GM18511 (cell line): Measurements from ENCODE around the gene DLEC1.
"Not testable (repeated sequence)": the region's sequence is repeated elsewhere in the genome, so short reads cannot be mapped to it uniquely, and the experiment has no call there.

Experiments used
- ATAC-seq: cut with Tn5 transposase; IDR thresholded peaks from one replicate; pipeline ENCODE4 v1.9.1; 2021; ENCODE audit warnings: mild to moderate bottlenecking, moderate library complexity; ENCODE audit not compliant: unreplicated experiment

The DLEC1 gene

DNA sequence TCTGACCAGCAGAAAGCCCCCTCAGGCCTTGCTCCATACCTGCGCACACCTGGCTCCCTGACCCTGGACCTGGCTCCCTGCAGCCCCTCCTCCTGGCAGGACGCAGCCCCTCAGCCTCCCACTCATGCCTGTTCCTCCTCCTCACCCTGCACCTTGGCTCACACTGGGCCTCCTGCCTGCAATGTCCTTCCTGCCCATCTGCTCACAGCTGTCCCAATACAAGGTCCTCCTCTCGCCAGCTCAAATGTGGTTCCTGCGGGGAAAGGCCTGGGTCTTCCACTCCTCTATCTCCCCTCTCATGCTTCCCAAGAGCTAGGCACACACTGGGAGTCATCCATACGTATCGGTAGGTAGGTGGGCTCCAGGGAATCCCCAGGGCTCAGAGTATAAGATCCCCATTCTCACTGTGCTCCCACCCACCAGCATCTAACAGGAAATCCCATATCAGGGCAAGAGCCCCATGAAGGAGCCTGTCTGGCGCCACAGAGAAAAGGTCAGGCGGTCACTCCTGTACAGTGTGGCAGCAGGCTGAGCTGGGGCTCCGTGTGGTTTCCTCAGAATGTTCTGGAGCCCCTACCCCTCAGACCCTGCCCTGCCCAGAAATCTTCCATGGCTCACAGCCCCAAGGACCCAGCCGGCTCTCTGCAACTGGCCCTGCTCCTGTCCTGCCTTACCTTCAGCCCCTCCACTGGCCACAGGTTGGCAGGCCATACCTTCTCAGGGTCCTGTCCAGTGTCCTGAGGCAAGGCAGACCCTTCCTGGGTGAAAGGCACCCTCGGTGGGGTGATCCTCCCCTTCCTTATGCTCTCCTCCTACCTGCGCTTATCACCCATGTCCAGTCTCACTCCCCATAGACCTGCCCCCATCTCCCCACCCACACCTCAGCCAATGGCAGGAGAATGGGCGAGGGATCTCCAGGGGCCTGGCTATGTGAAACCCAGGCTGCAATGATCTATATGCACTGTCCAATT, 20.4 kb upstream of the DLEC1 start:
- no peak for ATAC-seq

DNA sequence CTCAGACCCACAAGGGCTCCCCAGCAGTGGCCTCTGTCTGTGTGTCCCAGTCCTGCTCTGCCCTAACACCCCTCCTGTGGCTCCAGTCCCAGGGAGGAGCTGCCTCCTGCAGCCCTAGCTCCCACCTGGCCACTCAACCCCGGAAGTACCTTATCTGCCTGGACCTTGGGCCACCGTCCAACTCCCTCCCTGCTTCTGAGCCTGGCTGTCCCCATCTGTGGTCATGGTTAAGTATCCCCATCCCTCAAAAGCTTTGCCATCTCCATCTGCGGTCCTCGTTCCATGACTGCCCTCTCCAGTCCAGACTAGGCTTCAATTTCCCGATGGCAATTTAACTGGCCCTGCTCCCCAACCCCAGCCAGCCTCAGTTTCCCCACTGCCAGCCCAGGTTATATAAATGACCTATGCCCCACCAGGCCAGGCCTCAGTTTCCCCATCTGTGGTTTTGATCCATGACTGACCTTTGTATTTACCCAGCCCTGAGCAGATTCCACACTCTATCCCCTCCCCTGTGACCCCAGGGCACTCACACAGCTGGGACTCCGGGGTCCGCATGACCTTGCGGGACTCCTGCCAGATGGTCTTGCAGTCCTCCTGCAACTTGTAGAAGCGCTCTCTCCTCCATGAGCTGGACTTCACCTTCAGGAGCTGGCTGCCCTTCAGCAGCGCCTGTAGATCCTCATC, 19.2 kb upstream of the DLEC1 start:
- ATAC-seq, result no peak

DNA sequence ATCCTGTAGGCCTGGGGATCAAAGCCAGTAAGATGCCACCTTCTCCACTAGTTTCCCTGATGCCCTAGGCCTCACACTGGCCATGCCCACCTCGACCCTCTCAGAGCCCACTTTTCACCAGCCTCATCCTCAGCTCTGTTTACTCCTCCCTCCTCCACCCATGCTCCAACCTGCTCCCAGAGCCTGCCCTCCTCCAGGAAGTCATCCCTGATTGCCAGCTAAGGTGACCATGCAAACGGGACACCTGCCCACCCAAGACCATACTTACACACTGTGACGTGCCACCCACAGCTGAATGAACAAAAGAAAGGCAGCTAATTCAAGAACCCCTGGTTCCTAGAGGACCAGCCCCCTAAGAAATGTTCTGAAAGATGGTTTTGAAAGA, 18.7 kb upstream of the DLEC1 start:
- no peak for ATAC-seq

DNA sequence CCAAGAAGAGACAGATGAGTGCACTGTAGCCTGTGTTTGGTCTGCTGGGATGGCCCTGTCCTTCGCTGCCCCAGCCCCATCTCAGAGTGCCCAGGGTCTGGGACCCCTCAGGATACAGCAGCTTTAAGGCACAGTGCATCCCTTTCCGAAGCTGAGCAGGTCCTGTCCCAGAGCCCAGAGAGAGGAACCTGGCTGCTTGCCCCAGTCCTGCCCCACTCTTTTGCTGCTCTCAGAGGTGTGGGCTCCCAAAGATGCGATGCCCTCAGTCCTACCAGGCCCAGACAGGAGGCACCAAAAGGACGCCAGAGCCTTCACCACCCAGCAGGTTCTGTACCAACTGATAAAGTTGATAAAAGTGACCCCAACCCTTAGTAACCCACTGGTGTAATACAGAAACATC, 17.8 kb upstream of the DLEC1 start:
- no peak for ATAC-seq

DNA sequence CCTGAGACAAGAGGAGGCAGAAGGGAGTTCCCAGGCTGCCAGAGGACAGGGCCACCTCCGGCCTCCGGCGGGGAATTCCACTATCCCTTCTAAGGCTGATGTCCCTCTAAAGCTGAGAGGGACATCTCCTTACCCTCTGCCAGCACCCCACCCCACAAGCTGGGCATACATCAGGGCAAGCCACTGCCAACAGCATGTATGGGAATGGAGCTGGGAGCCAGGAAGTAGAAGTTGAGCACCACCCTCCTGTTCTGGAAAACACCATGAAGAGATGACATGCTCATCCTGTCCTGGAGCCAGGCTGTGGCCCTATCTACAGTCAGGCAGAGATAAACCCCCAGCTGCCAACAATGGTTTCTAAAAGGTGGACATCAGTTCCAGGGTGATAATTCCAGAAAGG, 16.7 kb upstream of the DLEC1 start:
- no peak for ATAC-seq

DNA sequence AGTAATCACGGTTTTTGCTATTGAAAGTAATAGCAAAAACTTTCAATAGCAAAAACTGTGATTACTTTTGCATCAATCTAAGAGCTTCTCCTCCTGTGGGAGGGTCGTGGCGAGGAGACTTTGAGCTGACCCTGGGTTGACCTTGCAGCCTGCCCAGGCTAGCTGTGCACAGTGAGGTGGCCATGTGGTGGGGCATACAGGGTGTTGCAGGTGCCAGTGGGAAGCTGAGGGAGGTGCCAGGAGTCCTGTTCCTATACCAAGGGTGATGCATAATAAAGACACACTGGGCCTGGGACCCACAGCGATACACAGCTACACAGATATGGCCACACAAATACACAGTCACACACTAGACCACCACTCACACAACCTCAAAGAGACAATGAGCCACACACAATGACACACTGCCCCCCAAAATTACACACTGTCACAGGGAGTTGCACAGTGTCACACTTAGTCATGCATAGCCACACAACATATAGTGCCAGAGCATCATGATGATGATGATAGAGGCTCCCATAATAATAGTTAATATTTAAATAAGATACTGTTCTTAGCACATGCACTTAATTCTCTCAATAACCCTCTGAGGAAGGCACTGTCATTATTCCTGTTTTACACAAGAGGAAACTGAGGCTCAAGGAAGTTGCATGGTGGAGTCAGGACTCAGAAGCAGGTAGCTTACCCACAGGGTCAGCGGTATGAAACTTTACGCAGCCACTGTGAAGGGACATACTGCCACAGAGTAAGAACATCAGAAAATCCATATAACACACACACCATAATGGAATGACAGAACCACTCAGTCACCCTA, 15.9 kb upstream of the DLEC1 start:
- ATAC-seq, result no peak

DNA sequence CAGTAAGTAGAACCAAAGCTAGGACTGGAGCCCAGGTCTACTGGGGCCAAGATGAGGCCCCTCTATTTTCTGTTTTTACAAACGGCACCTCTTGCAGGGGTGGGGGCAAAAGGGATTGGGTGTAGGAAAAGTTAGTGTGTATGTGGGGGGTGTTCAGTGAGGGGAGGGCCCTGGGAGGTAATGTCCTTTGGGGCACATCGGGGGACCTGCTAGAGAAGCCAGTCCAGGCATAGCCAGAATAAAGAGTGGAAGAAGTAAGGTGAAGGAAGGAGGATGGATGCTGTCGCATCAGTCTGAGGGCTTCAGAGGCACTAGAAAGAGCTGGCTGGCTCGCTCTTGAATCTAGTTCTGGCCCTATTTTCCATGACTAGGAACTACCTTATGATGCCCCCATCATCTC, 12.2 kb upstream of the DLEC1 start:
- no peak for ATAC-seq

DNA sequence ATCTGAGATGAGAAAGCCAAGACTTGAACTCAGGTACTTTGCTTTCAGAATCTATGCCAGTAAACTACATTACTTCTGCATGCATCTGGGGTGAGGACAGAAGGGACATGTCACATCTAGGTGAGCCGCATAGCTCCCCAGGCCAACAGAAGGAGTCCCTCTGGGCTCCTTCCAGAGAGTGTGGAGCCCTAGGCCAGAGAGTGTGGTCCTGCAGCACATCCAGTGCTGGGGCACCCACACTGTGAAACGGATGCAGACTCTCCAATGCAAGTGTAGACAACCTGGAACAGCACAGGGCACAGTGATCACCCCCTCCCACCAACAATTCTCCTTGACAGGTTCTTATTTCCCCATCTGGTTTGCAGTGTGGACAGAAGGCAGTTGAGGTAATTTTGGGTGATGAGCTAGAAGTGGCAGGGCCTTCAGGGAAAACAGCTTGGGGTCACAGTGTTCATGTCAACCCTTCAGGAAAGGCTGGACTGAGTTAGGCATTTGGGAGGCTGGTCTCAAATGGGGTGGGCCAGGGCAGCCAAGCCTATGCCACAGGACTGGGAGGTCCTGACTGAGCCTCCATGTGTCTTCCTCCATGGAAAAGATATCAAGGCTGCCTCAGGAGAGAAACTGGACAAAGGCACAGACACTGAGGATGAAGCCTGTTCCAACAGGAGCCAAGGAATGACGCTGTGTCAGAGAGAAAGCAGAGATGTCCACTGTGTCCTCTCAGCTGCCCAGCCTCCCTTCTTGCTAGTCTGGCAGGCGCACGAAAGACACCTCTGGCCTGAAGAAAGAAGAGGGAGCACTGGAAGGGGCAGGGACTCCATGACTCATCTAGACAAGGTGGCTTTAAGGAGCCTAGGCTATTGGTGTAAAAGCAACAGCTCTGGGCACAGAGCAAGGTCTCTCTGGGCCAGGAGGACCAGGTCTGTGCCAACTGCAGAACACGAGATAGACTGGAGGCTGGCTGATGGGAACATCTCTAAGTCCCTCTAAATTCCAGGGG, 11.2 kb upstream of the DLEC1 start:
- no peak for ATAC-seq

DNA sequence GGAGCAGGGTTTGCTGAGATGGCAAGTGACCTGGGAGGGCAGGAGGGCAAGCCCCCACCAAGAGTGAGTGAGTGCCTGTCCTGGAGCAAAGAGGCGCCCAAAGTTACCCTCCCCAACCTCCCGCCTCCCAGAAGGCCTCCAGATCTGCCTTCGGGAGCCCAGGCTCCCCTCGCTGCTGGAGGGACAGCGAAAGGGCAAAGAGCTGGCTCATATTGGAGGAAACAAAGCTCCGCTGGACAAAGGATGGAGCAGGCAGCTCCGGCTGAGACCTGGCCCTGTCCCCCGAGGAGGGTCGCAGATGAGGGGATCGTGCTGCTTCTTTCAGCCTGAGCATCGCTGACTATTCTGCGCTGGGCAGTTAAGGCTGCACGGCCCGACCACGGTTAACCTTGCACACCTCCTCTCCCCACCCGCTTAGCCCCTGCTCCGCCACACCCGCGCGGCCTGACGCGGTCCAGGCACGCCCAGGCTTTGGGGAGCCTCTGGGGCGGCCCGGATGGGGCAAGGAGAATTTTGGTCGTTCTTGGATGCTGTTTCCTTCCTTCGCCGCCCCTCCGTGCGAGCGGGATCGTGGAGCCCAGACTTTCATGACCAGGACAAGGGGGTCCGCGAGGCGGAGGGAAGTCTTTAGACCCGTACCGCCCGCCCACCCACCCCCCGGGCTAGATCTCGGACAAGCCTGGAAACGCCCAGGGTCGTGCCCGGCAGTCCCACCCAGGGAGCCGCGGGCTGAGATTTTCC, 10.2 kb upstream of the DLEC1 start:
- no peak for ATAC-seq

DNA sequence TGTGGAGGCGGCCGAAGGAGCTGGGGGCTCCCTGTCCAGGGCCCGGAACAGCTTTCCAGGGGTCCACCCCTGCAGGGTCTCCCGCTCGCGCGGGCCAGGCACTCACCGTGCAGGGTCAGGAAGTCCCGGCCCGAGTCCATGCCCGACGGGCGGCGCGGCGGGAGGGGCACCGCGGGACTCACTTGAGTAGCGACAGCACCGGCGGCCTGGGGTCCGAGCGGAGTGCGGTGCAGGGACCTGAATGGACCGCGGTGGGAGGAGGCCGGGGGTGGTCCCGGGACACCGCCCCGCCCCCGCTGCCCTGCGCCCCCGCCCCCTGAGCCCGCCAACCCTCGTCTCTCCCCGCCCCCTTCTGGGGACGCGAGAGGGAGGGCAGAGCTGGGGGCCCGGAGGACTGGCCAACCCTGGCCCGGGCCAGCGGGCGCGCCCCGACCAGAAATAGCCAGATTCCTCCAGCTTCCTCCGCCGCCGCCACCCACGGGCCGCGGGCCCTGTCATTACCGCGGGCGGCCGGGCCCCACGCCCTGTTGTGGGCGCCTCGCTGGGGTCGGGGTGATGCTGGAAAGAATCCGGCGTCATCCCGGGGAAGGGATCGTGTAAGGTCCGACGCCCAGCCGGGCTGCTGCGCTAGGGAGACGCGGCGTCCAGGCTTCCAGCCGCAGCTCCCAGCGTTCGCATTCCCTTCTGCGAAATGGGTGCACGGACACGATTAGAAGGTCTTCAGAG, 9.4 kb upstream of the DLEC1 start, which contains the start of gene PLCD1:
TSS of gene PLCD1 (minus strand) at position 243 of the 726 bp plus-strand sequence. CDS start at position 140, 103 bp downstream.
- ATAC-seq, result no peak

DNA sequence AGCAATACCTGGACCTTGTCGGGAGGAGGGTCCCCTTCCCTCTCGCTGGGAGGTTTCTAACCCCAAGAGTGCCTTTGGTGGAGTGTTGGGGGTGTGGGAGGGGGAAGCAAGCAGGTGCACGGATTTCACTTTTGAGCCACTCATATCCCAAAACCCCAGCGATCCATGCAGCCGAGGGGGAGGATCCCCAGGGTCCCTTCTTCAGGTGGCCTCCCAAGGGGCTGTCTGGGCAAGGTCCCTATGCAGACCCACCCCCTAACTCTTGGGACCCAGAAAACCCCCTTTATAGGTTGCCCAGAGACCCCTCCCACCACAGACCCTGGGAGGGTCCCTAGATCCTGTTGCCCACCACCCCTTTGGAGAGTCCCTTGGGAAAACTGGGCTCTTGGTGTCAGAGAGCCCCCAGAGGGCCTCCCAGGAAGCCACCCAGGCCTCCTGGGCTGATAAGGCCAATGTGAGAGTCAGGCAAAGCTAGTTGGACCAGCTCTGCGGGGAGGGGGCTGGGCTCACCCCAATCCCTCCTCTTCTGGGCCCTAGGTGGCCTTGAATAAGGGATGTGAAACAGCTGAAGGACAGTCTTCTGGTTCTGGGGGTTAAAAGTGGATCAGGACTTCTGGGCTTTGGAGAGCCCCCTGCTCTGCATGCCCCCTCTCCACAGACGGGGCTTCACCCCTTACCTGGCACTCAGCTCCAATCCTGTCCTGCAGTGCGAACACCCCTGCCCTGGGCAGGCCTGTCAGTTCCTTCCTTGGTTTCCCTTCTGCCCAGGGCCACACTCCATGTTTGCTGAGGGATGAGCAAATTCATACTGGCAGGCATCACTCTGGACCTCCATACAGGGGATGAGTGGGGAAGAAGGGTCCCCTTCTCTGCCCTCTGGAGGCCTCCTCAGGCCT, 8.6 kb upstream of the DLEC1 start:
- no peak for ATAC-seq

DNA sequence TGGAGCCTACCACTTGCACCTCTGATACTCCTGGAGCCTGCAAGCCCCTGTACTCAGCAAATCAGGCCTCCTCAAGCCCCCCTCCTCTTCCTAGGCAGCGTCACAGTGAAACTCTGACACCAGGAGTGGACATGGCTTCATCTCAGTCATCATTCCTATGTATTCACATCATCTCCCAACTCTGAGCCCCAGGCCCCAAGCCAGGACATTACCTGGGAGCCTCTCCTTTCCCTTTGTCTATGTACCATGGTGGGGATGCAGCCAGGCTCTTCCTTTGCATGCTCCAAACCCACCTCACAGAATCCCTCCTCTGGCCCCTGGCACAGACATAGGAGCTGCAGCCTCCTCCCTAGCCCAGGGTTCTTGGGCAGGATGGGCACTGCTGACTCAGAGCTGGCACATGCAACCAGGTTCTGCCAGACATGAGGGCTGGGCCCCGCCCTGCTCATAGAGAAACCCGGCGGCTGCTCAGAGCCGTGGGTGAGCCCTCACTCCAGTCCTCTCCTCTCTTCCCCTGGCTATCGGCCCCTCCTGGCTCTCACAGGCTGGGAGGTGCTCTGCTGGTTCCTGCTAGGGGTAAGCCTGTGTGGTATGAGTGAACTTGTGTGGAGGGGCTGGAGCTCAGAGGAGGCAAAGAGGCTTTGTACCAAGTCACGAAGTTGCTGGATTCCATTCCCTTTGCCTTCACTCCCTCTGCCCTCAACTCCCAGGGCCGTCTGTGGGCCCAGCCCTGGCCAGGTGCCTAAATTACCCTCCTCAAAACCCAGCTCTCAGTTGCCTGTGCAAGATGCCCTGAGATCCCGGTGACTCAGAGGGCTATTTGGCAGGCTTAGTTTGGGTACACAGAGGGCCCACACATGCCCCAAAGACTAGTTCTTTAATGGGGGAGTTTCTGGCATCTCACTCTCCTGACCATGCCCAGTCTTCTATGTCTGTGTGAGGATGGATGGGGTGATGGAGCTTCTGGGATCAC, 7.7 kb upstream of the DLEC1 start:
- no peak for ATAC-seq

DNA sequence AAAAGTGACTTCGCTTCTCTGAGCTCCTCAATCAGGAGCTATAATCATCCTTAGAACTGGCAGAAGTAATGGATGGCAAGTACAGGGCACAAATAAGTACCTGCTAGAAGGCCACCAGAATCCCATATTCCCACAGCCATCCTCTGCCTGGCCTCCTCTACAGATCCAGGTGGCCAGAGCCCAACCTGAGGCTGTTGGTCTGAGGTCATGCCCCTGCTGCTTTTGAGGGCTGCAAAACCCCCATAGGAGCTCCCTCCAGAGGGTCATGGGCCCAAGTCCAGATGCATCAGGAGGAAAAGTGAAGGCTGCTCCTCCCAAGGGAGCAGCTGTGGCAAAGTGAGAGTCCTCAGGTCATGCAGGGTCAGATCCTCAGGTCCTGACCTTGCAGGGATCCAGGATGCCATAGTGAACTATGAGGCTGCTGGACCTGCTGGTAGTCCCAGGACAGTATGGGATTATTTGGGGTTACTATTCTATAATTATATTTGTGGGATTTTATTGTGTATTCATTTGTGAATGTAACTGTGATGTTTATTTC, 6.6 kb upstream of the DLEC1 start:
- no peak for ATAC-seq

DNA sequence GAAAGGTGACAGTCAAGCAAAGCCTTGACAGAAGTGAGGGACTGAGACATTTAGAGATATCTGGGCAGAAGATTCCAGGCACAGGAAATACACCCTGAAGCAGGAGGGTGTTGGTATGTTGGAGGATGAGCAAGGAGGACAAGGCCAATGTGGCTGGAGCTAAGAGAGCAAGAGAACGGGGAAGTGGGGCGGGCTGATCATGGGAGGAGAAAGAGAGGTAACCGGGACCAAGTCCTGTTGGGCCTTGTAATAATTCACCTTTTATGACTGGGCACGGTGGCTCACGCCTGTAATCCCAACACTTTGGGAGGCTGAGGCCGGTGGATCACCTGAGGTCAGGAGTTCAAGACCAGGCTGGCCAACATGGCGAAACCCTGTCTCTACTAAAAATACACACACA, 5.4 kb upstream of the DLEC1 start:
- not testable (repeated sequence) for ATAC-seq

DNA sequence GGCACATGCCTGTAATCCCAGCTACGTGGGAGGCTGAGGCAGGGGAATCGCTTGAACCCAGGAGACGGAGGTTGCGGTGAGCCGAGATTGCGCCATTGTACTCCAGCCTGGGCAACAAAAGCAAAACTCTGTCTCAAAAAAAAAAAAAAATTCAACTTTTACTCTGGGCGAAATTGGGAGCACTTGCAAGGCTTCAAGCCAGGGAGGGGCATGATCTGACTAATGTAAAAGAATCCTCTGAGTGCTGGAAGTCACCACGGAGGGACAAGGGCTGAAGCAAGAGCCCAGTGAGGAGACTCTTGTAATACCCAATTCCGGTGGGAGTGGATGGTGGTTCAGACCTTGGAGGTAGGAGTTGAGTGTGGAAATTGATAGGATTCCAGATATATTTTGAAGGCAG, 4.7 kb upstream of the DLEC1 start:
- ATAC-seq, result not testable (repeated sequence)

DNA sequence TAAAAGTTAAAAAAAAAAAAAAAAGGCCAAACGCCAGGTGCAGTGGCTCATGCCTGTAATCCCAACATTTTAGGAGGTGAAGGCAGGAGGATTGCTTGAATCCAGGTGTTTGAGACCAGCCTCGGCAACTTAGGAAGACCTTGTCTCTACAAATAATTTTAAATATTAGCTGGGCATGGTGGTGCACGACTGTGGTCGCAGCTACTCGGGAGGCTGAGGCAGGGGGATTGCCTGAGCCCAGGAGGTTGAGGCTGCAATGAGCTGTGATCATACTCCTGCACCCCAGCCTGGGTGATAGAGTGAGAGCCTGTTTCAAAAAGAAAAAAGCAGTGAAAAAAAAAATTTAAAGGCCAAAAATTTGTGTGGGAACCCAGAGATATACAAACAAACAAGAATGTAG, 2.7 kb upstream of the DLEC1 start:
- no peak for ATAC-seq
